Osteoblast (primary cell): ENCODE results near the gene LYSMD4. TPM values are rescaled to one million over a fixed set of nuclear protein-coding genes. Genes with fewer than 3 reads are reported as not detected.

Source experiments
- DNase-seq: peaks from one replicate; pipeline ENCODE4 v3.0.0; 2011; ENCODE audit warnings: low spot score, mixed read lengths; ENCODE audit not compliant: insufficient read length; ENCODE audit errors: missing footprints
- H2AFZ ChIP-seq: 2 replicates; pipeline ENCODE4 v1.6.0; 2011; ENCODE audit warnings: mild to moderate bottlenecking, low read length
- H3K27ac ChIP-seq: 2 replicates; pipeline ENCODE4 v1.5.1; 2011; ENCODE audit warnings: mild to moderate bottlenecking, low read depth, low read length, moderate library complexity
- H3K27me3 ChIP-seq: 2 replicates; pipeline ENCODE4 v1.6.0; 2012; ENCODE audit warnings: mild to moderate bottlenecking, control low read depth, inconsistent platforms, low read length, moderate library complexity; ENCODE audit not compliant: insufficient read depth
- H3K36me3 ChIP-seq: 2 replicates; pipeline ENCODE4 v1.5.1; 2011; ENCODE audit warnings: mild to moderate bottlenecking, low read length, control low read depth, moderate library complexity; ENCODE audit not compliant: insufficient read depth
- H3K4me1 ChIP-seq: 2 replicates; pipeline ENCODE4 v1.5.1; 2011; ENCODE audit warnings: mild to moderate bottlenecking, low read length, control low read depth, moderate library complexity; ENCODE audit not compliant: insufficient read depth
- H3K4me2 ChIP-seq: 2 replicates; pipeline ENCODE4 v1.6.0; 2011; ENCODE audit warnings: mild to moderate bottlenecking, low read length; ENCODE audit not compliant: insufficient read depth
- H3K4me3 ChIP-seq: fragments of 200-600 bp; sonication (generic); 3 replicates; pipeline ENCODE4 v1.5.1; 2012; ENCODE audit warnings: mild to moderate bottlenecking, low read length, inconsistent platforms; ENCODE audit not compliant: insufficient read depth
- H3K79me2 ChIP-seq: 2 replicates; pipeline ENCODE4 v1.6.0; 2012; ENCODE audit warnings: mild to moderate bottlenecking, low read length, control low read depth, inconsistent platforms; ENCODE audit not compliant: insufficient read depth
- H3K9me3 ChIP-seq: 2 replicates; pipeline ENCODE4 v1.5.1; 2011; ENCODE audit warnings: low read depth, low read length, control low read depth
- H4K20me1 ChIP-seq: 2 replicates; pipeline ENCODE4 v1.6.0; 2012; ENCODE audit warnings: mild to moderate bottlenecking, low read length, control low read depth; ENCODE audit not compliant: insufficient read depth
- total RNA-seq: library from RNA; depleted of rRNA; stranded (reverse); fragments of >200 nt; gene quantifications from 2 replicates; pipeline ENCODE4 v1.2.3, GENCODE V29; 2012
- TF ChIP-seq, protein P1 (sequence below): IDR thresholded peaks from 2 replicates; pipeline ENCODE4 v1.5.1; 2011; ENCODE audit warnings: mild to moderate bottlenecking, low read depth, low read length, moderate library complexity; ENCODE audit errors: extremely low read depth

LYSMD4 gene
- total RNA-seq, 1 donor = 8.7 TPM

DNA sequence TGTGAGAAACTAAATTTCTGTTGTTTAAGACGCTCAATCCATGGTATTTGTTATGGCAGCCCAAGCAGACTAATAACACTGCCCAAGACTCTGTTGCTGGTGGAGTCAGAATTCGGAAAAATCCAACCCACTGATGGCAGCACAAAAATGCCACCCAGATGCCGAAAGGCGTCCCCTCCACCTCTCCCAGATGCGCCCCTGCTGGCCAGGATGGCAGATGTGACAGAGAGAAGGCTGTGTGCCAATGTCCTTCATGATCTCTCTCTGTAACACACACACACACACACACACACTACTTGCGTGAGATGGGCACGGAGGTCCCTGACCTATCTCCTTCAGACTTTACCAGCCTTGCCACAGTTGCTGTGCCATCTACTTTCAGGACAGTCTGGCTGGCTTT, 10.9 kb upstream of the LYSMD4 start:
- Histone ChIP-seq H3K4me1 (no peaks in the 10 kb centered on the region), H3K79me2 (no peaks in the 10 kb centered on the region), H3K27me3 (no peaks in the 10 kb centered on the region), H3K9me3 (no peaks in the 10 kb centered on the region), H2AFZ (no peak overlapping the region), H3K4me2 (no peak overlapping the region), H4K20me1 (no peaks in the 10 kb centered on the region), H3K27ac (no peak overlapping the region), H3K36me3 (no peaks in the 10 kb centered on the region), H3K4me3 (no peak overlapping the region)
- TF ChIP-seq, protein P1, sequence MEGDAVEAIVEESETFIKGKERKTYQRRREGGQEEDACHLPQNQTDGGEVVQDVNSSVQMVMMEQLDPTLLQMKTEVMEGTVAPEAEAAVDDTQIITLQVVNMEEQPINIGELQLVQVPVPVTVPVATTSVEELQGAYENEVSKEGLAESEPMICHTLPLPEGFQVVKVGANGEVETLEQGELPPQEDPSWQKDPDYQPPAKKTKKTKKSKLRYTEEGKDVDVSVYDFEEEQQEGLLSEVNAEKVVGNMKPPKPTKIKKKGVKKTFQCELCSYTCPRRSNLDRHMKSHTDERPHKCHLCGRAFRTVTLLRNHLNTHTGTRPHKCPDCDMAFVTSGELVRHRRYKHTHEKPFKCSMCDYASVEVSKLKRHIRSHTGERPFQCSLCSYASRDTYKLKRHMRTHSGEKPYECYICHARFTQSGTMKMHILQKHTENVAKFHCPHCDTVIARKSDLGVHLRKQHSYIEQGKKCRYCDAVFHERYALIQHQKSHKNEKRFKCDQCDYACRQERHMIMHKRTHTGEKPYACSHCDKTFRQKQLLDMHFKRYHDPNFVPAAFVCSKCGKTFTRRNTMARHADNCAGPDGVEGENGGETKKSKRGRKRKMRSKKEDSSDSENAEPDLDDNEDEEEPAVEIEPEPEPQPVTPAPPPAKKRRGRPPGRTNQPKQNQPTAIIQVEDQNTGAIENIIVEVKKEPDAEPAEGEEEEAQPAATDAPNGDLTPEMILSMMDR = no peak
- no peak for DNase-seq

DNA sequence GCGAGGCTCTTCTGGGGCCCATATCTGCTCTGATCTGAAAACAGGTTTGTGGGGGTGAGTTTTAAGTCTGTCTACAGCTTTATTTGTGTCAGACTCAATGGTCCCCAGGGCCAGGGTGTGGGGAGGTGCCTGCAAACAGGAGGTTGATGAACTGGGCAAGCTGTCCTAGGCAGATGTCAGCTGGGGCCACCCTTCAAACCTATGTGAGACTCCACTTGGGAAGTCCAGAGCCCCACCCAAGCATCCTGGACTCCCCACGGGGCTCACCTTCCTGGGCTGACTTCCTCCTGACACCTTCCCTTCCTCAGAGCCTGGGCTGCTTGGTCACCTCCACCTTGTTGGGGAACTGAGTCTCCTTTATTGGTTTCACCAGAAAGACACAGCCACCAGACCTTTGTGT, 8.6 kb upstream of the LYSMD4 start:
- H3K4me3 ChIP-seq = no peak overlapping the region
- no peaks in the 10 kb centered on the region for H3K27me3 ChIP-seq
- no peaks in the 10 kb centered on the region for H3K36me3 ChIP-seq
- H3K27ac ChIP-seq = no peak overlapping the region
- no peaks in the 10 kb centered on the region for H3K4me1 ChIP-seq
- TF ChIP-seq, protein P1 = no peak
- H3K4me2 ChIP-seq = no peak overlapping the region
- no peaks in the 10 kb centered on the region for H3K79me2 ChIP-seq
- no peaks in the 10 kb centered on the region for H4K20me1 ChIP-seq
- no peak for DNase-seq
- H3K9me3 ChIP-seq = no peaks in the 10 kb centered on the region
- no peak overlapping the region for H2AFZ ChIP-seq

DNA sequence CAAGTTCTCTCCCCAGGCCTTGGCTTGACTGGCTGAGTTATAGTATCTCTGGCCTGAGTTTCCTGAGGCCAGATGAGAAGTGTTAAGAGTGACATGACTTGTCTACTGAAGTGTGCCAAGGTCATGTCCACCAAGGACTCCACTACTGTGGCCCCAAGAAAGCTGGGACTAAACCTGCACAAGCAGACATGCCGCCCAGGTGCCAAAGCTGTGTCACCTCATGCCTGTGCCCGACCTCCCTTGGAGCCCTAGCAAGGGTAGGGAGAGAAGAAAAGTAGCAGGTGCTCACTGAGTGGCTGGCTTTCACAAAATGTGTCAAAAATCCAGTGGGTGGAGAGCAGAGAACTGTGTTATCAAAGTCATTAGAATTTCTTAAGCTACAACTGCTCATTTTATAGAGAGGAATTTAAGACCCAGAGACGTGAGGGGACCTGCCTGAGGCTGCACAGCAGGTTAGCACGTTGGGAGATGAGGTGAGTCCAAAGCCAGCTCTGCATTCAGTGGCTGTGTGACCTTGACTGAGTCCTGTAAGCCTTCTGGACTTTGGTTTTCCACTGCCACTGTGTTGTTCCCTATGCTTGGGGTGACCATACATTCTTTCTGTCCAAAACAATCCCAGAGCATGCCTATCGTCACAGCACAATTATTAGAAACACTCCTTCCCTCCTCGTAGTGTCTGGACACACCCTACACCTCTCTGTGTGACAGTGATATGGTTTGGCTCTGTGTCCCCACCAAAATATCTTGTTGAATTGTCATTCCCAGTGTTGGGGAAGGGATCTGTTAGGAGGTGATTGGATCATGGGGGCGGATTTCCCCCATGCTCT, 5.0 kb upstream of the LYSMD4 start:
- TF ChIP-seq, protein P1 = no peak
- no peak overlapping the region for H3K4me3 ChIP-seq
- no peak for DNase-seq
- H3K79me2 ChIP-seq = no peaks in the 10 kb centered on the region
- H3K4me1 ChIP-seq = no peaks in the 10 kb centered on the region
- H2AFZ ChIP-seq = no peak overlapping the region
- no peaks in the 10 kb centered on the region for H3K27me3 ChIP-seq
- H4K20me1 ChIP-seq = no peaks in the 10 kb centered on the region
- H3K4me2 ChIP-seq = no peak overlapping the region
- no peaks in the 10 kb centered on the region for H3K36me3 ChIP-seq
- H3K27ac ChIP-seq = no peak overlapping the region
- no peaks in the 10 kb centered on the region for H3K9me3 ChIP-seq

DNA sequence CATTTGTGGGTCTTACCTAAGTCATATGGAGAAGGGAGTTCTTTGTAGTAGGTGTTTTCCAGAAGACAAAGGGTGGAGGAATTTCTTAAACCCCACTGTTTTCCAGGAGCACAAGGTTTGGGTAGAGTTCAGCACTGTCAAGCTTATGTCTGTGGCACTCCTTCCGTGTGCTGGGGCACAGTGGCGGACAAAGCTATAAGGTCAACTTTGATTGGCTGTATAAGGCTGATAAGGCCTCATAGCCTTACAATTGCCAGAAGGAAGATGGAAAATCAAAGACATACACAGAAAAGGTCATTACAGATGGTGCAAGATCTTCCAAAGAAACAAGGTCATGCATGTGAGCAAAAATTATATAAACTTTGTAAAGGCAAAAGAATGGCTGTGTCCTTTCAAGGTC, 3.5 kb upstream of the LYSMD4 start:
- H4K20me1 ChIP-seq = no peaks in the 10 kb centered on the region
- H2AFZ ChIP-seq = no peak overlapping the region
- no peak overlapping the region for H3K27ac ChIP-seq
- H3K79me2 ChIP-seq = peaks cover 2% of the 10 kb centered on the region
- no peaks in the 10 kb centered on the region for H3K9me3 ChIP-seq
- TF ChIP-seq, protein P1 = no peak
- no peak overlapping the region for H3K4me2 ChIP-seq
- H3K4me1 ChIP-seq = peaks cover 7% of the 10 kb centered on the region
- H3K4me3 ChIP-seq = no peak overlapping the region
- no peaks in the 10 kb centered on the region for H3K27me3 ChIP-seq
- no peak for DNase-seq
- H3K36me3 ChIP-seq = no peaks in the 10 kb centered on the region
